Neural progenitor cell (in vitro differentiated cells): Measurements from ENCODE around the gene PSKH1.

ENCODE experiments used
- CTCF ChIP-seq: fragments of 200-600 bp; sonication (generic); IDR thresholded peaks from 2 replicates; pipeline ENCODE4 v1.5.1; 2017; ENCODE audit warnings: antibody characterized with exemption, mild to moderate bottlenecking
- EZH2 ChIP-seq: fragments of 200-600 bp; sonication (generic); IDR thresholded peaks from 2 replicates; pipeline ENCODE4 v1.6.1; 2017; ENCODE audit warnings: antibody characterized with exemption, mild to moderate bottlenecking, moderate library complexity

- TF ChIP-seq CTCF (no peak), EZH2 (no peak)
Observed at GRCh38 chr16:67914758-67915495, 21.9 kb downstream of the PSKH1 start.
